ENCODE data around the gene DLG2.
A peak's percentile ranks its signal among the peaks of the same experiment; 100 is the strongest.
"Not testable (repeated sequence)": the region's sequence is repeated elsewhere in the genome, so short reads cannot be mapped to it uniquely, and the experiment has no call there.

The DLG2 gene

GRCh38 chr11:83508804-83509203, 2118.3 kb downstream of the DLG2 start:
- no peak for DNase-seq

- DNase-seq = no peak
These were observed 2125.1 kb downstream of the DLG2 start for GRCh38 chr11:83502041-83502440.

GRCh38 chr11:83493917-83494316, 2133.2 kb downstream of the DLG2 start:
- DNase-seq = no peak

GRCh38 chr11:83493034-83493433, 2134.1 kb downstream of the DLG2 start:
- no peak for DNase-seq

GRCh38 chr11:83483808-83484207, 2143.3 kb downstream of the DLG2 start:
- no peak for DNase-seq

- no peak for DNase-seq
These were observed 2146.3 kb downstream of the DLG2 start for GRCh38 chr11:83480811-83481210.

DNA sequence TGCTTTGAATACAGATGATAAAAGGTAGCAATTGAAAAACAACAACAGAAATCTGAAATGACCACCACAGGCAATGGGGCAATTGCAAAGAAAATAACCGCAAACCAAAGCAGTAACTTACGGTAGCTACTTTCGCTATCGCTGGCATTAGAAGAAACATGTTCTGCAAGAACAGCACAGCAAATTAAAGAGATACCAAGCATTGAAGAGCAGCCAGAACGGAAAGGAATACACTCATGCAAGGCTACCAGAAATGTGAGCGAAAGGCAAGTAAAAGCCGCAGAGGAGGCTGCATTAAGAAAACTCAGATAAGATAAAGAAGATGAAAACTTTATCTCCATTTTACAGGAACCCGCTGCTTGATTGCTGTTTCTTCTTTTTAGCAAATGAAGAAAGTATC, 2146.9 kb downstream of the DLG2 start:
- DNase-seq = no peak

DNA sequence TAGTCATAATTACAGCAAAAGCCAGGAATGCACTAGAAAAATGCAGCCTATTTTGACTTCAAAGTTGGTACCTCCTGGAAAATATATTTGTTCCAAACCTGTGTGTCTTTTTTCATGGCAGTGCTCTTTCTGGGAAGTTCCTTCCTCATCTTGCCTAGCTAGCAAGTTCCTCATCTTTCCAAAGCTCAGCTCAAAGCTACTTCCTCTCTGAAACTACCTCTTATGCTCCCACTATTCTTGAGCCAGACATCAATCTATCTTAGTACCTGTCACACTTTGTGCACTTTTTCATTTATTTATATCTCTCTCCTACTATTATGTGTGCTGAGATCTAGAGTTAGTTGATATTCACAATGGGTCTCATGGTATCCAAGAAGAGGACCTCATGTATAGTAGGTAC, 2149.4 kb downstream of the DLG2 start:
- DNase-seq = no peak

DNA sequence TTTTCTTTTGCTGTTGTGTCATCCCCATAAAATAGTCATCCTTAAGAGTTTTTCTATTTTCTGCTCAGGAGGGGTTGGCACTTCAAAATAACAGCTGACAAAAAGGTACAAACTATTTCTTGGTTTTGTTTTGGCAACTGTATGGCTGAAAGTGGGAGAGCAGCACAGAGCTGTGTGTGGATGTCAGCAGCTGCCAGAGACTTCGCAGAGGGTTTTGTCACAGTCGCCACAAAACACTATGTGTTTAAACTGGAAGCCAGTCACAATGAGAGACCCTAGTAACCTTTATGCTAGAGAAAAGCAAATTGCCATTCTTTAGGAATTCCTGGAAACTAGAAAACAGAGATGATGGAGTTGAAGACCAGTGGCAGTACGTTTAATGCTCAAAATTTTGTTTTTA, 2151.4 kb downstream of the DLG2 start:
- DNase-seq = peak in 1 of 56 donors; percentile 1

- no peak for DNase-seq
These were observed 2153.4 kb downstream of the DLG2 start for GRCh38 chr11:83473743-83474142.

DNA sequence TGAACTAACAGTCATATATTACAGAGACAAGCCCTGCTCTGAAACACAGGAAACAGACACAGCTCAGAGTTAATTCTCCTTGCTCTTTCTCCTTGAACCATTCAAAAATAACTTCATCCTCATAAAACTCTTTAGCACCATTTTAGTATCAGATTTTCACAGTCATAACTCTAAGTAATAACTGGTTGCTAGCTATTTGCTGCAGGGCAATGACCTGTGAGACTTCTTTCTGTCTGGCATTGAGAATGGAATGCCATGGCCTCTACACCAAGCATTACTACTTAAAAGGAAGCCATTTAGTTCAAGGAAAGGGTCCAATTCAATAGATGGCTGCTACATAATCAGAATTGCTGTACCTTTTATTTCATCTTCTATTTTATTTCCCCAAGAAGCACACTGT, 2154.3 kb downstream of the DLG2 start:
- no peak for DNase-seq

- no peak for DNase-seq
These were observed 2155.1 kb downstream of the DLG2 start for GRCh38 chr11:83471831-83472727.

DNA sequence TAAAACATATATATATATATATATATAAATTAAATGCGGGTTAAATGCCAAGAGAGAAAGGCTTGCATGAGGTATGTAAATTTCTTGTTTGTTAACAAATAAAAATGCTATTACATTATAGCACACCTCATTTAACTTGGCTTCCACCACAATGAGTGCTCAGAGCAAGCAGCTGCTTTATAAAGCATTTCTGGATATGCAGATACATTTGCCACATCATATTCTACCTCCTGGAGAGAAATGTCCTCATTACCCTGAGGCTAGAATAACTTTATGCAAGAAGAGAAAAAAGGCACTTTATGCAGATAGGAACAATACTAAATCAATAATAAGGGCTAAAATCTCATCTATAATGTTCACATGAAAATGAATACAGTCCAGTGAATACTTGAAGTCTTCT, 2159.3 kb downstream of the DLG2 start:
- DNase-seq = no peak

- no peak for DNase-seq
These were observed 2162.8 kb downstream of the DLG2 start for GRCh38 chr11:83464160-83464944.

DNA sequence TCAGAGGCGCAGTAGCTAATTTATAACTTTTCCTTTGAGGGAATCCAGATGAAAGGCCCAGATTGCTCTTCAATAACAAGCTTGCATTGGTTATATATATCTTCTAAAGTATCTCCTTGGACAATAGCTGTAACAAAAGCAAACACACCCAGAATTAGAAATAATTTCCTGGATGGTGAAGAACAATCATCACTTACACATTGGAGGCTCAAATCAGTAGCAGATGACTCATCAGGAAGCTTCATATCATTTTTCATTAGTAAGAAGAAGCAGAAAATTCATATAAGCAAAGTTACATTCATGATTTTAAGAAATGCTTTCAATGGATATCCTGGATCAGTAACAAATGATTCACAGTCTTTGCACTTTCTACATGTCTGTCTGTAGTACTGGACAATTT, 2167.3 kb downstream of the DLG2 start:
- no peak for DNase-seq

- DNase-seq = no peak
These were observed 2170.6 kb downstream of the DLG2 start for GRCh38 chr11:83456566-83456965.

GRCh38 chr11:83456075-83456474, 2171.1 kb downstream of the DLG2 start:
- DNase-seq = peak in 26 of 56 donors; percentile 3 to 66 (median 20)

DNA sequence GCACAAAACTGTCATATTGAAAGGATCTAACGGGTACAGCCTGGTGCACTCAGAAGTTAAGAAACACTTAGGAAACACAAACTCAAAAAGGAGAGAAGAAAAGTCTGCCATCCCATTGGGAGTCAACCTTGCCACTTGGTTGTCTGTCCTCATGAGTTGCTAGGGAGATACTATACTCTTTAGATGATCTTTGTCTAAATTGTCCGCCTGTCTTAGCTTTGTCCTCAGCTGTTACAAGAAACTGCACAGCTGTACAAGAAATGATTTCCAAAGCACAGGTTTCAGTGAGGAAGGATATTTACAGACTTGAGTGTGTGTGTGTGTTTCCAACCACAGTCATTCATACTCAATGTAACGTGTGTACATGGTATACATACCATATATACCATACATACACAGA, 2171.8 kb downstream of the DLG2 start:
- DNase-seq = no peak

DNA sequence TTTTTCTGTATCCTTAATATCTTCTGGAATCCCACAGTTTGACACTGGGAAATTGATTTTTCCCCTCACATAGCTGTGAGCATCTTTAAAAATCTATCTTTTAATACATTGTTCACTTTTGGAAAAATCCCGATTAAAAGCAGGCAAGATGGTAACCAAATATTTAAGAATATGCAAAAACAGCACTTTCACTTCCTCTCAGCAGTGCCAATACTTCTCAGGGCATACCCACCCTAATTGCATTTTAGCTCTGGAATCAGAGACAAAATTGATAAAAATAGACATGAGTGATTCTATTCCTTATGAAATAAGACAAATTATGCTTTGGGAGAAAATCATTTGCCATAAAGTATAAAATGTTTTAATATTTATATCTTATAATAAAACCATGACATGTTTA, 2172.5 kb downstream of the DLG2 start:
- no peak for DNase-seq

GRCh38 chr11:83449338-83449913, 2177.7 kb downstream of the DLG2 start:
- DNase-seq = no peak

- no peak for DNase-seq
These were observed 2178.5 kb downstream of the DLG2 start for GRCh38 chr11:83448686-83449085.

- not testable (repeated sequence) for DNase-seq
These were observed 2183.3 kb downstream of the DLG2 start for GRCh38 chr11:83443880-83444279.

All from amygdala (tissue), 56 donors.